AG09309 (cell line): ENCODE results near the gene PRKCA.

Experiments used
- DNase-seq: peaks from one replicate; pipeline ENCODE4 v3.0.0-alpha.2; 2010; ENCODE audit warnings: low read depth
- H3K4me3 ChIP-seq: 2 replicates; pipeline ENCODE4 v1.5.1; 2011; ENCODE audit warnings: mild to moderate bottlenecking, low read depth, low read length, moderate library complexity; ENCODE audit not compliant: control insufficient read depth
- TF ChIP-seq, protein P1 (sequence below): IDR thresholded peaks from 2 replicates; pipeline ENCODE4 v1.5.1; 2011; ENCODE audit warnings: mild to moderate bottlenecking, low read depth, low read length, inconsistent platforms; ENCODE audit not compliant: insufficient read depth, control insufficient read depth; ENCODE audit errors: missing control alignments

PRKCA gene

GRCh38 chr17:66405836-66406677 is 103.6 kb downstream of the PRKCA start:
- DNase-seq = no peak
- TF ChIP-seq, protein P1, sequence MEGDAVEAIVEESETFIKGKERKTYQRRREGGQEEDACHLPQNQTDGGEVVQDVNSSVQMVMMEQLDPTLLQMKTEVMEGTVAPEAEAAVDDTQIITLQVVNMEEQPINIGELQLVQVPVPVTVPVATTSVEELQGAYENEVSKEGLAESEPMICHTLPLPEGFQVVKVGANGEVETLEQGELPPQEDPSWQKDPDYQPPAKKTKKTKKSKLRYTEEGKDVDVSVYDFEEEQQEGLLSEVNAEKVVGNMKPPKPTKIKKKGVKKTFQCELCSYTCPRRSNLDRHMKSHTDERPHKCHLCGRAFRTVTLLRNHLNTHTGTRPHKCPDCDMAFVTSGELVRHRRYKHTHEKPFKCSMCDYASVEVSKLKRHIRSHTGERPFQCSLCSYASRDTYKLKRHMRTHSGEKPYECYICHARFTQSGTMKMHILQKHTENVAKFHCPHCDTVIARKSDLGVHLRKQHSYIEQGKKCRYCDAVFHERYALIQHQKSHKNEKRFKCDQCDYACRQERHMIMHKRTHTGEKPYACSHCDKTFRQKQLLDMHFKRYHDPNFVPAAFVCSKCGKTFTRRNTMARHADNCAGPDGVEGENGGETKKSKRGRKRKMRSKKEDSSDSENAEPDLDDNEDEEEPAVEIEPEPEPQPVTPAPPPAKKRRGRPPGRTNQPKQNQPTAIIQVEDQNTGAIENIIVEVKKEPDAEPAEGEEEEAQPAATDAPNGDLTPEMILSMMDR = no peak
- H3K4me3 ChIP-seq = no peak overlapping the region

- no peak overlapping the region for H3K4me3 ChIP-seq
- TF ChIP-seq, protein P1 = no peak
- DNase-seq = no peak
These were observed 104.6 kb downstream of the PRKCA start for GRCh38 chr17:66406701-66407644.

GRCh38 chr17:66407864-66408263 is 105.5 kb downstream of the PRKCA start:
- DNase-seq = no peak
- H3K4me3 ChIP-seq = no peak overlapping the region
- TF ChIP-seq, protein P1 = no peak

GRCh38 chr17:66411520-66411919 is 109.1 kb downstream of the PRKCA start:
- TF ChIP-seq, protein P1 = no peak
- no peak overlapping the region for H3K4me3 ChIP-seq
- DNase-seq = no peak

- TF ChIP-seq, protein P1 = no peak
- H3K4me3 ChIP-seq = no peak overlapping the region
- DNase-seq = no peak
These were observed 110.6 kb downstream of the PRKCA start for GRCh38 chr17:66412857-66413558.

- DNase-seq = no peak
- TF ChIP-seq, protein P1 = no peak
- no peak overlapping the region for H3K4me3 ChIP-seq
These were observed 111.4 kb downstream of the PRKCA start for GRCh38 chr17:66413559-66414520.
